ENCODE measurements around the gene FOXP1. TPM values are rescaled to one million over a fixed set of nuclear protein-coding genes. Genes with fewer than 3 reads are reported as not detected.

Gene FOXP1
- total RNA-seq, 1 donor from 2014 or later = 33.2 TPM

- no peaks in the 10 kb centered on the region for H3K36me3 ChIP-seq (ENCODE audit: control insufficient read depth, insufficient read depth, low read length)
- TF ChIP-seq, protein P1, sequence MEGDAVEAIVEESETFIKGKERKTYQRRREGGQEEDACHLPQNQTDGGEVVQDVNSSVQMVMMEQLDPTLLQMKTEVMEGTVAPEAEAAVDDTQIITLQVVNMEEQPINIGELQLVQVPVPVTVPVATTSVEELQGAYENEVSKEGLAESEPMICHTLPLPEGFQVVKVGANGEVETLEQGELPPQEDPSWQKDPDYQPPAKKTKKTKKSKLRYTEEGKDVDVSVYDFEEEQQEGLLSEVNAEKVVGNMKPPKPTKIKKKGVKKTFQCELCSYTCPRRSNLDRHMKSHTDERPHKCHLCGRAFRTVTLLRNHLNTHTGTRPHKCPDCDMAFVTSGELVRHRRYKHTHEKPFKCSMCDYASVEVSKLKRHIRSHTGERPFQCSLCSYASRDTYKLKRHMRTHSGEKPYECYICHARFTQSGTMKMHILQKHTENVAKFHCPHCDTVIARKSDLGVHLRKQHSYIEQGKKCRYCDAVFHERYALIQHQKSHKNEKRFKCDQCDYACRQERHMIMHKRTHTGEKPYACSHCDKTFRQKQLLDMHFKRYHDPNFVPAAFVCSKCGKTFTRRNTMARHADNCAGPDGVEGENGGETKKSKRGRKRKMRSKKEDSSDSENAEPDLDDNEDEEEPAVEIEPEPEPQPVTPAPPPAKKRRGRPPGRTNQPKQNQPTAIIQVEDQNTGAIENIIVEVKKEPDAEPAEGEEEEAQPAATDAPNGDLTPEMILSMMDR (IDR thresholded peaks at IDR 0.05; ENCODE audit: insufficient read depth, low read length, severe bottlenecking) = no peak
- peak; percentile 71 for DNase-seq (ENCODE audit: low read depth)
- no peak for FAIRE-seq
- no peaks in the 10 kb centered on the region for H3K27me3 ChIP-seq (ENCODE audit: control insufficient read depth, insufficient read depth, low read length)
- H3K4me3 ChIP-seq (ENCODE audit: low read depth, low read length) = no peak overlapping the region
Measured at GRCh38 chr3:71185733-71186455, 397.6 kb downstream of the FOXP1 start.

DNA sequence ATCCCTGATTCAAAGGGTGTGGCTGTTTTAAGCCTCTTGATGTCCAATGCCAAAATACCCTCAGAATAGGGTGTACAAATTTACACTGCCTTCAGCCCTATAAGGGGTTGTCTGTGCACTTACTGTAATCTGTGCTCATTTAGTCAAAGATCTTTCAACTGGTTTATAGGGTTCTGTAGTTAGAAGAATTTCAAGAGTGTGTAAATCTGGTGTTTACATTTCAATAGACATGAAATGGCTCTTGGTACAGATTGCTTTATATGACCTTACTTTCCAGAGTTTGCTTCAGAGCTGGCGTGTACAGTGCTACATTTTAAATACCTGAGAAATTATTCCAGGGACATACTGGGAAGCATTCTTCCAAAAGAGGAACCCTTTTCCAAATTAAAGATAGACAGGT lies 399.3 kb downstream of the FOXP1 start:
- no peak for FAIRE-seq

DNA sequence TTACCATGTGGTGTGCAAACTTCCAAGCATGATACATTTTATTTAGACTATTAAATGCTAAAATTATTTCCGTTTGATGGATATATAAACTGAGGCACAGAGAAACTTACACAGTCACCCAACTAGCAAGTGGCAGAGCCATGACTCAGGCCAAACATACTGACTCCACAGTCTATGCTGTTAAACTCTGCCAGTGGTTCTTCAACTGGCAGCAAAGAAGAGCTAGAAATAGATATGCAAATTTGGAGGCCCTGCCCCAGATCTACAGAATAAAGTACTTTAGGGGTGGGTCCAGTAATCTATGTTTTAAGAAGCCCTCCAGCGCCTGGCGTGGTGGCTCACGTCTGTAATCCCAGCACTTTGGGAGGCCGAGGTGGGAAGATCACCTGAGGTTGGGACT lies 400.0 kb downstream of the FOXP1 start:
- no peaks in the 10 kb centered on the region for H3K36me3 ChIP-seq (ENCODE audit: control insufficient read depth, insufficient read depth, low read length)
- no peaks in the 10 kb centered on the region for H3K27me3 ChIP-seq (ENCODE audit: control insufficient read depth, insufficient read depth, low read length)
- FAIRE-seq = no peak
- no peak overlapping the region for H3K4me3 ChIP-seq (ENCODE audit: low read depth, low read length)
- TF ChIP-seq, protein P1 (IDR thresholded peaks at IDR 0.05; ENCODE audit: insufficient read depth, low read length, severe bottlenecking) = no peak
- DNase-seq (ENCODE audit: low read depth) = no peak

More for the DNA sequence above, 399.3 kb downstream of the FOXP1 start:
- TF ChIP-seq, protein P1 (IDR thresholded peaks at IDR 0.05; ENCODE audit: insufficient read depth, low read length, severe bottlenecking) = no peak
- DNase-seq (ENCODE audit: low read depth) = no peak
- H3K36me3 ChIP-seq (ENCODE audit: control insufficient read depth, insufficient read depth, low read length) = no peaks in the 10 kb centered on the region
- no peak overlapping the region for H3K4me3 ChIP-seq (ENCODE audit: low read depth, low read length)
- no peaks in the 10 kb centered on the region for H3K27me3 ChIP-seq (ENCODE audit: control insufficient read depth, insufficient read depth, low read length)

DNA sequence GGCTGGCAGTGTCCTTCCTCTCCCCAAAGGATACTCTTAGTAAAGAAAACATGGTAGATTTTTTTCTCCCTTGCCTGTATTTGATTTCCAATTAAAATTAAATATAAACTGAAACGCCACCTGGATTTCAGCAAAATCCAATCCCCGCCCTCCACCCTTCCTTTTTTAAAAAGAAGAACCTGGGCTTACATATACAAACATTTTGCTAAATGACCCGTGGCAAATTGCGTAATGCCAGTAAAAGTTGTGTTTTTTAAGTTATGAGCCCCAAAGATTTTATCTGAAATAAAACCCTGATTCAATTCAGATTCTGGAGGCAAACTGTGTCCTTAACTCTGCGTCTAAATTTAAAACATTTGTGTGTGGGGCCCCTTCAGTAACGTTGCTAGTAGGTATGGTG lies 403.0 kb downstream of the FOXP1 start:
- Histone ChIP-seq H3K36me3 (ENCODE audit: control insufficient read depth, insufficient read depth, low read length) (no peaks in the 10 kb centered on the region), H3K27me3 (ENCODE audit: control insufficient read depth, insufficient read depth, low read length) (no peaks in the 10 kb centered on the region), H3K4me3 (ENCODE audit: low read depth, low read length) (no peak overlapping the region)
- TF ChIP-seq, protein P1 (IDR thresholded peaks at IDR 0.05; ENCODE audit: insufficient read depth, low read length, severe bottlenecking) = no peak
- FAIRE-seq (no peak), DNase-seq (ENCODE audit: low read depth) (no peak)

DNA sequence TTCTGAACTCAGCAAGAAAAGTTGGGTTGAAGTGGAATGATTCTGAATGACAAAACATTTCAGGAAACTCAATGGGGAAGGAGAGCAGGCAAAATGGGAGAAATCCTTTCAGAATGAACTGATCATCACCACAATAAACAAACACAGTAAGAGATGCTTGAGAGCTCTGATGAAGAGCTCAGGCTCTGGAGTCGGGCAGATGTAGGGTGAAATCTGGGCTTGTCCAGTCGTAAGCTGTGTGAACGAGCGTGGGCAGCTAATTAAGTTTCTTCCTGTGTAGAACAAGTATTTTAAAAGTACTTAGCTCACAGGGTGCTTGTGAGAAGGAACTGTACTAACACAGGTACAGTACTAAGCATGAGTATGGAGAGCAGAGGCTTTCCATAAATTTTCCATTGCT lies 406.2 kb downstream of the FOXP1 start:
- Histone ChIP-seq H3K36me3 (ENCODE audit: control insufficient read depth, insufficient read depth, low read length) (no peaks in the 10 kb centered on the region), H3K4me3 (ENCODE audit: low read depth, low read length) (no peak overlapping the region), H3K27me3 (ENCODE audit: control insufficient read depth, insufficient read depth, low read length) (no peaks in the 10 kb centered on the region)
- no peak for DNase-seq (ENCODE audit: low read depth)
- TF ChIP-seq, protein P1 (IDR thresholded peaks at IDR 0.05; ENCODE audit: insufficient read depth, low read length, severe bottlenecking) = no peak
- peak; percentile 52 for FAIRE-seq

- DNase-seq (ENCODE audit: low read depth) (no peak), FAIRE-seq (no peak)
- no peak overlapping the region for H3K4me3 ChIP-seq (ENCODE audit: low read depth, low read length)
- TF ChIP-seq, protein P1 (IDR thresholded peaks at IDR 0.05; ENCODE audit: insufficient read depth, low read length, severe bottlenecking) = no peak
- H3K36me3 ChIP-seq (ENCODE audit: control insufficient read depth, insufficient read depth, low read length) = no peaks in the 10 kb centered on the region
- no peaks in the 10 kb centered on the region for H3K27me3 ChIP-seq (ENCODE audit: control insufficient read depth, insufficient read depth, low read length)
Measured at GRCh38 chr3:71176366-71176765, 407.2 kb downstream of the FOXP1 start.

Data from bronchial epithelial cell (primary cell).